Vagina (tissue), 2 donors: ENCODE data around the gene CD164L2. TPM values are rescaled to one million over a fixed set of nuclear protein-coding genes. Genes with fewer than 3 reads are reported as not detected.
A peak's percentile ranks its signal among the peaks of the same experiment; 100 is the strongest.

ENCODE experiments used
- DNase-seq, 2 donors: peaks; one replicate each; pipeline ENCODE4 v3.0.0-alpha.2; 2017; ENCODE audit errors: extremely low spot score in 2 of 2
- H3K27ac ChIP-seq: fragments of 200-600 bp; sonication (generic); one replicate; pipeline ENCODE4 v1.5.1; 2019
- H3K27me3 ChIP-seq: fragments of 200-600 bp; sonication (generic); one replicate; pipeline ENCODE4 v1.5.1; 2019
- H3K36me3 ChIP-seq, 2 donors: fragments of 200-600 bp; sonication (generic); one replicate each; pipeline ENCODE4 v1.5.1; 2017 to 2019
- H3K4me1 ChIP-seq: fragments of 200-600 bp; sonication (generic); one replicate; pipeline ENCODE4 v1.5.1; 2019
- H3K4me3 ChIP-seq, 2 donors: fragments of 200-600 bp; sonication (generic); 1 replicate in 1 of 2; 2 replicates in 1 of 2; pipeline ENCODE4 v1.5.1; 2016 to 2019
- H3K9me3 ChIP-seq: fragments of 200-600 bp; sonication (generic); one replicate; pipeline ENCODE4 v1.5.1; 2019
- CTCF ChIP-seq, 3 experiments: fragments of 450-650 bp in 2 of 3; fragments of 200-600 bp in 1 of 3; sonication (generic) in 1 of 3; IDR thresholded peaks; one replicate each; pipeline ENCODE4 v1.5.1; 2017 to 2019; ENCODE audit warnings: antibody characterized with exemption in 3 of 3, mild to moderate bottlenecking in 2 of 3, moderate library complexity in 2 of 3
- POLR2A ChIP-seq, 2 donors: fragments of 450-650 bp; IDR thresholded peaks; one replicate each; pipeline ENCODE4 v1.6.1; 2017; ENCODE audit warnings: antibody characterized with exemption in 2 of 2, mild to moderate bottlenecking in 2 of 2, moderate library complexity in 2 of 2
- POLR2AphosphoS5 ChIP-seq, 2 donors: sonication (generic); formaldehyde crosslinking; IDR thresholded peaks; one replicate each; pipeline ENCODE4 v1.9.0; 2017; ENCODE audit warnings: antibody characterized with exemption in 2 of 2, mild to moderate bottlenecking in 2 of 2, low read depth in 1 of 2; ENCODE audit not compliant: insufficient read depth in 1 of 2
- intact Hi-C: fragments of 100-400 bp; cut with DNase I; formaldehyde crosslinking; loops from one replicate; pipeline ENCODE4 v1.15.1; 2023
- total RNA-seq: library from RNA; depleted of rRNA; stranded (reverse); fragments of >200 nt; gene quantifications from one replicate; pipeline ENCODE4 v1.2.3, GENCODE V29; 2016

CD164L2 gene
- total RNA-seq, 1 donor from 2014 or later = 7.6 TPM

DNA sequence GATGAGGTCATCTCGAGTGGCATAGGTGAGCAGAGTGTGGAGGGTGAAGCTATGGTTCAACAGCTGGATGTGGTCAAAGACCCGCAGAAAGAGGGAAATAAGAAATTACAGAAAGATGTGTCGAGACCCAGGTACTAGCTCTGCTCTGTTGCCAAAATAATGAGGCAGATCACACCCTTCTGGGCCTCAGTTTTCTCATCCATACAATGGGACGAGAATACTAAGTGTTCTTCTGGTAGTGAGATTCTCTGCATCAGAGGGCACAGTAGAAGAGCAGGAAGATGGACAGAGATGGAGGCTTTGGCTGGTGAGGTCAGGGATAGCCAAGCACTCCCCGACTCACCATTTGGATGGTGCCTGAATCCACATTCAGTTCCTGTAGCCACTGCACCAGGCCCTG lies 27.4 kb downstream of the CD164L2 start:
- Histone ChIP-seq H3K27ac (no peak overlapping the region), H3K9me3 (no peaks in the 10 kb centered on the region), H3K4me3 (no peak overlapping the region), H3K4me1 (peaks cover 17% of the 10 kb centered on the region), H3K27me3 (no peaks in the 10 kb centered on the region), H3K36me3 (peaks cover 0 to 69% of the 10 kb centered on the region in 2 donors)
- intact Hi-C loops = loop anchor here (2.0 kb wide), 1 partner anchor 39 kb away; no protein-coding TSS in a partner anchor
- DNase-seq = no peak
- TF ChIP-seq CTCF (IDR thresholded peaks at IDR 0.05) (no peak), POLR2A (IDR thresholded peaks at IDR 0.05) (no peak), POLR2AphosphoS5 (IDR thresholded peaks at IDR 0.05; ENCODE audit: insufficient read depth in 1 of 2, low read depth in 1 of 2) (no peak)

GRCh38 chr1:27353629-27354028 lies 29.5 kb downstream of the CD164L2 start:
- intact Hi-C loops = no loop called here
- TF ChIP-seq POLR2A (IDR thresholded peaks at IDR 0.05) (no peak), POLR2AphosphoS5 (IDR thresholded peaks at IDR 0.05; ENCODE audit: insufficient read depth in 1 of 2, low read depth in 1 of 2) (no peak)
- Histone ChIP-seq H3K27ac (no peak overlapping the region), H3K36me3 (peaks cover 0 to 50% of the 10 kb centered on the region in 2 donors), H3K9me3 (no peaks in the 10 kb centered on the region), H3K27me3 (no peaks in the 10 kb centered on the region), H3K4me1 (peaks cover 38% of the 10 kb centered on the region), H3K4me3 (no peak overlapping the region)
- DNase-seq = no peak

GRCh38 chr1:27353166-27353565 lies 30.0 kb downstream of the CD164L2 start:
- Histone ChIP-seq H3K4me3 (no peak overlapping the region), H3K9me3 (no peaks in the 10 kb centered on the region), H3K4me1 (peaks cover 39% of the 10 kb centered on the region), H3K27me3 (no peaks in the 10 kb centered on the region), H3K27ac (no peak overlapping the region), H3K36me3 (peaks cover 0 to 46% of the 10 kb centered on the region in 2 donors)
- DNase-seq = no peak
- intact Hi-C loops = no loop called here
- TF ChIP-seq POLR2AphosphoS5 (IDR thresholded peaks at IDR 0.05; ENCODE audit: insufficient read depth in 1 of 2, low read depth in 1 of 2) (no peak), POLR2A (IDR thresholded peaks at IDR 0.05) (no peak), CTCF (IDR thresholded peaks at IDR 0.05) (no peak)

GRCh38 chr1:27351541-27352107 lies 31.5 kb downstream of the CD164L2 start:
- intact Hi-C loops = no loop called here
- Histone ChIP-seq H3K4me1 (peaks cover 42% of the 10 kb centered on the region), H3K36me3 (peaks cover 0 to 36% of the 10 kb centered on the region in 2 donors), H3K9me3 (no peaks in the 10 kb centered on the region), H3K4me3 (peak overlapping the region; percentile 37 to 65), H3K27ac (peak overlapping the region; percentile 72), H3K27me3 (no peaks in the 10 kb centered on the region)
- TF ChIP-seq POLR2A (IDR thresholded peaks at IDR 0.05) (no peak), POLR2AphosphoS5 (IDR thresholded peaks at IDR 0.05; ENCODE audit: insufficient read depth in 1 of 2, low read depth in 1 of 2) (peak in 1 of 2 donors; percentile 2), CTCF (IDR thresholded peaks at IDR 0.05) (no peak)
- no peak for DNase-seq

GRCh38 chr1:27350663-27351540 lies 32.2 kb downstream of the CD164L2 start:
- H3K27me3 ChIP-seq = no peaks in the 10 kb centered on the region
- TF ChIP-seq POLR2AphosphoS5 (IDR thresholded peaks at IDR 0.05; ENCODE audit: insufficient read depth in 1 of 2, low read depth in 1 of 2) (peak in 1 of 2 donors; percentile 43), CTCF (IDR thresholded peaks at IDR 0.05) (no peak)
- peaks cover 44% of the 10 kb centered on the region for H3K4me1 ChIP-seq
- peak overlapping the region; percentile 72 for H3K27ac ChIP-seq
- H3K4me3 ChIP-seq = peak overlapping the region; percentile 37 to 65
- peaks cover 0 to 29% of the 10 kb centered on the region in 2 donors for H3K36me3 ChIP-seq
- DNase-seq = no peak
- no peaks in the 10 kb centered on the region for H3K9me3 ChIP-seq
- intact Hi-C loops = no loop called here
